ENCODE results near the gene STARD9.
"Not testable (repeated sequence)": the region's sequence is repeated elsewhere in the genome, so short reads cannot be mapped to it uniquely, and the experiment has no call there.

GRCh38 chr15:42766109-42766508 lies 190.7 kb downstream of the STARD9 start:
- not testable (repeated sequence) for TF ChIP-seq CTCF, POLR2A (IDR thresholded peaks at IDR 0.05)

Data from right lobe of liver (tissue), 4 donors.